HG03439 (cell line): ENCODE results near the gene LMBR1.
"Not testable (repeated sequence)": the region's sequence is repeated elsewhere in the genome, so short reads cannot be mapped to it uniquely, and the experiment has no call there.

Experiments used
- ATAC-seq: cut with Tn5 transposase; IDR thresholded peaks from one replicate; pipeline ENCODE4 v1.9.1; 2021; ENCODE audit warnings: mild to moderate bottlenecking, moderate library complexity; ENCODE audit not compliant: unreplicated experiment

Gene LMBR1

GRCh38 chr7:156854654-156855053, 38.3 kb downstream of the LMBR1 start:
- no peak for ATAC-seq

GRCh38 chr7:156848979-156849378, 44.0 kb downstream of the LMBR1 start:
- ATAC-seq = no peak

GRCh38 chr7:156845379-156846101, 47.4 kb downstream of the LMBR1 start:
- no peak for ATAC-seq

GRCh38 chr7:156843582-156843981, 49.4 kb downstream of the LMBR1 start:
- ATAC-seq = not testable (repeated sequence)

- no peak for ATAC-seq
These were observed 49.8 kb downstream of the LMBR1 start for GRCh38 chr7:156843157-156843556.

- ATAC-seq = no peak
These were observed 50.2 kb downstream of the LMBR1 start for GRCh38 chr7:156842740-156843140.

GRCh38 chr7:156842317-156842716, 50.7 kb downstream of the LMBR1 start:
- ATAC-seq = no peak

- ATAC-seq = no peak
These were observed 51.5 kb downstream of the LMBR1 start for GRCh38 chr7:156841497-156841896.

GRCh38 chr7:156840134-156840533, 52.8 kb downstream of the LMBR1 start:
- no peak for ATAC-seq

GRCh38 chr7:156836443-156836842, 56.5 kb downstream of the LMBR1 start:
- no peak for ATAC-seq

- ATAC-seq = no peak
These were observed 58.5 kb downstream of the LMBR1 start for GRCh38 chr7:156834462-156834861.

- no peak for ATAC-seq
These were observed 59.7 kb downstream of the LMBR1 start for GRCh38 chr7:156833312-156833711.

GRCh38 chr7:156832195-156832877, 60.6 kb downstream of the LMBR1 start:
- no peak for ATAC-seq

- ATAC-seq = no peak
These were observed 63.2 kb downstream of the LMBR1 start for GRCh38 chr7:156829669-156830336.

GRCh38 chr7:156827587-156828203, 65.3 kb downstream of the LMBR1 start:
- no peak for ATAC-seq

- no peak for ATAC-seq
These were observed 69.5 kb downstream of the LMBR1 start for GRCh38 chr7:156823435-156823834.

- ATAC-seq = no peak
These were observed 72.4 kb downstream of the LMBR1 start for GRCh38 chr7:156820445-156821063.

GRCh38 chr7:156819733-156820295, 73.2 kb downstream of the LMBR1 start:
- no peak for ATAC-seq

- ATAC-seq = no peak
These were observed 74.8 kb downstream of the LMBR1 start for GRCh38 chr7:156818133-156818532.

- ATAC-seq = no peak
These were observed 75.9 kb downstream of the LMBR1 start for GRCh38 chr7:156816943-156817572.
